Activated CD4-positive, alpha-beta T cell treated with anti-CD3 and anti-CD28 coated beads for 24 hours (primary cell): Measurements from ENCODE around the gene CMTM1.
"Not testable (repeated sequence)": the region's sequence is repeated elsewhere in the genome, so short reads cannot be mapped to it uniquely, and the experiment has no call there.

Source experiments
- DNase-seq, 2 donors: peaks; one replicate each; pipeline ENCODE4 v3.0.0-alpha.2; 2020; ENCODE audit warnings: low read depth in 2 of 2

CMTM1 gene

DNA sequence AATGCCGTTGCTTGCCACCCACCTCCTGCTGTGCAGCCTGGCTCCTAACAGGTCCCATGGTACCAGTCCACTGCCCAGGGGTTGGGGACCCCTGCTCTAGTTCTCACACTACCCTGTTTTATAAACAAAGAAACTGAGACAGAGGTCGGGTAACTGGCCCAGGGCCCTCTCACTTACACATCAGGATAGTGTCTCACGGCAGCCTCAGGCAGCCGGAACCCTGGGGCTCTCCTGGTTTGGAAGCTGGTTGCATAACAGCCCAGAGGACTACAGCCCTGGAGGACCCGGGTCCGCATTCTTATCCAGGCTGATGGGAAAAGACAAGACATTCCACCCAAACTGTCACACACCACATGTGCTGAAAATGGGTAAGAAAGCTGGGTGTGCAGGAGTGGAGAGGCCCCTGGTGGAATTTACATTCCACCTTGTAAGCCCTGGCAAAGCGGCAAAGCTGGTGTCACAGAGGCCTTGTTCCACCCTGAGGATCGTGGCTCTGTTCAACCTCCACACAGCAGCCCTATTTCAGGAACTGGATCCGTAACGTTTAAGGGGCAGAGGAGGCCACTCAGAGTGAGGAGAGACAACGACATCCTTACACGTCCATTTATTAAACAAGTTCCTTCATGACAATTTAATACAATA lies 48.0 kb downstream of the CMTM1 start:
- DNase-seq, result no peak

DNA sequence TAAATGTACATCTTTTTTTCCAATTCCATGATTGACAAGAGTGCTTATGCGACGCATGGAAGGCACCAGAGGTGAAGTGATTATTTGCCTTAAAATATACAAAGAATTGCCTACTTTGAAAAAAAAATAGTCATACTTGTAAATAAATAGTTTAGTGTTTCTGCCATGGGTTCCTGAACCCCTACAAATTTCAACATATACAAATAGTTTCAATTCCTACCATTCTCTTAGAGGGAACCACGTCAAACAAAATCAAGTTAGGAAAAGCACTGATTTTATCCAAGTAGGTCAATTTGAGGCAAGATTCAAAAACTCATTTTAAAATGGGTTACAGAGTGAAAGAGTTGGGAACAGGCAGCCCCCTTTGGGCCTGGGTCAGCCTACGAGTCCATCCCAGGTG lies 49.9 kb downstream of the CMTM1 start:
- no peak for DNase-seq

GRCh38 chr16:66616592-66616991 lies 50.4 kb downstream of the CMTM1 start:
- no peak for DNase-seq

- DNase-seq, result no peak
These were observed 50.8 kb downstream of the CMTM1 start for GRCh38 chr16:66617010-66617434.

GRCh38 chr16:66617728-66618127 lies 51.5 kb downstream of the CMTM1 start:
- no peak for DNase-seq

DNA sequence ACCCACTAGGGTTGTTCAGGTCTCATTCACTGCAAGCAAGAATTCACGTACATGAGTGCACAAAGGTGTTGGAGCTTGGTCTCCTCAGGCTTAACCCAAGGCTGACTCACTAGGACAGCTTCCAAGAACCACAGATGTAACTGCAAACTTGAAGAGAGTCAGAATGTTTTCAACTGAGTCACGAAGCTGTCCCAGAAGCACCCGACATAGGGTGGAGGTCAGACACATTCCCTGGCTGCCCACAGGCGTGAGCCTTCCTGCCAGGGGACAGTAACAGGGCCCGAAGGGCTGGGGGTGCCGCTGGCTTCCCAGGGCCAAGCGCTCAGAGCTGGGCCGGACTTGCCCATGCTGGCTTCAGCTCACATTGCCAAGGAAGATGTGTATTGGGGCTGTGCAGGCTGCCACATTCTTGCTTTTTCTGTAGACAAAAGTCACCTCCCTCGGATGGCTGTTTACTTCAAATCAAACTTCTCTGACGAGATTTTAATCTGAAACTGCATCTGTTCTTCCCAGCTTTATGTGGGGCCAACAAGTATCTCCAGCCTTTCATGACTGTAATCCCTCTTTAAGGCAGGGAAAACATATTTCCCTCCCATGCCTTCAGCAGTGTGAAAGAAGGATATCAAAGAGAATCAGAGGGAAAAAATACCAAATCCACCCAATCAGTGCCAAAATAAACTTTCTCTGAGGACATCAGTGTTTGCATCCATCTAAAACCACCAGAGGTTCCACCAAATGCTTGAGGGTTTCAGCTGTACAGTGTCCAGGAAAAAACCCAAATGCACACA lies 52.5 kb downstream of the CMTM1 start:
- no peak for DNase-seq

GRCh38 chr16:66619534-66620428 lies 53.5 kb downstream of the CMTM1 start:
- DNase-seq, result no peak

DNA sequence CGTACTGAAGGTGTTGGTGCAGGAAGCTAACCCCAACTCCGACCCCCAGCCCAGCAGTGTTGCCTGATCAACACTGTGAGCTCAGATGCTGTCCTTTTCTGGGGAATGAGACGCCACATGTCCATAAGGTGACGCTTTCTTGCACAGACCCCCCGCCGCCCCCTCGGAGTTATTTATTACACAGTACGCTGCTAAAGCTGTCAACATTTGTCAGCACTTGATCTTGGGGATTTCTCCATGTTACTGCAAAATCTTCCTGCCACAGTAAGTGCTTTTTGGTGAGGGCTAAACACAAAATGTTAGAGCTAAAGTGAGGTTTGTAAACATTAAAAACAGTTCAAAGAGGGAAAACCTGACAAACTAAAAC lies 54.2 kb downstream of the CMTM1 start:
- no peak for DNase-seq

GRCh38 chr16:66621973-66622372 lies 55.7 kb downstream of the CMTM1 start:
- no peak for DNase-seq

DNA sequence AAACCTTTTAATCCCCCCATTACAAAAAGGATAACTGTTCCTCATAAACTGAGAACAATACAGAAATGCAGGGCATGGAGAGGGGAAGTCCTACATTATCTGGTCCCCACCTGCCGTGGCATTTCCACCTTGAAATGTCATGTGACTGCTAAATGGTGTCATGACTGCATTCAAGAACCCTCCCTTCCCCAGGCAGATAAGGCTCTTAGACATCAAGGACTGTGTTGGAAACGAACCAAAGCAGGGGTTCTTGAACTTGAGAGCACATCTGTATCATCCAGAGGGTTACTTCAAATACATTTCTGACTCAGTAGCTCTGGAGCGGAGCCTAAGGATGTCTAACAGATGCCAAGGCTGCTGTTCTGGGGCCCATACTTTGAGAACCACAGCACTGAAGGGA lies 56.6 kb downstream of the CMTM1 start:
- no peak for DNase-seq

- DNase-seq, result no peak
These were observed 57.5 kb downstream of the CMTM1 start for GRCh38 chr16:66623755-66624154.

GRCh38 chr16:66627611-66628378 lies 61.6 kb downstream of the CMTM1 start:
- DNase-seq, result not testable (repeated sequence)
